Neuronal stem cell (in vitro differentiated cells): ENCODE data around the gene GRM7.

Experiments
- DNase-seq: peaks from one replicate; pipeline ENCODE4 v3.0.0-alpha.2; 2013; ENCODE audit warnings: low spot score
- H2AFZ ChIP-seq: one replicate; pipeline ENCODE4 v1.6.1; 2013; ENCODE audit warnings: mild to moderate bottlenecking, low read length, inconsistent platforms
- H2AK5ac ChIP-seq: 2 replicates; pipeline ENCODE4 v1.6.1; 2013; ENCODE audit warnings: low read depth, mild to moderate bottlenecking, inconsistent platforms, low read length, moderate library complexity, mixed read lengths
- H2BK120ac ChIP-seq: 2 replicates; pipeline ENCODE4 v1.6.1; 2013; ENCODE audit warnings: low read depth, mild to moderate bottlenecking, inconsistent platforms, low read length, moderate library complexity, mixed read lengths
- H2BK12ac ChIP-seq: one replicate; pipeline ENCODE4 v1.6.1; 2013; ENCODE audit warnings: low read length, inconsistent platforms
- H2BK15ac ChIP-seq: 2 replicates; pipeline ENCODE4 v1.6.1; 2013; ENCODE audit warnings: mild to moderate bottlenecking, low read length, inconsistent platforms, mixed read lengths
- H2BK5ac ChIP-seq: one replicate; pipeline ENCODE4 v1.6.1; 2013; ENCODE audit warnings: inconsistent platforms, mild to moderate bottlenecking, low read length, moderate library complexity
- H3K14ac ChIP-seq: one replicate; pipeline ENCODE4 v1.6.1; 2013; ENCODE audit warnings: low read length, inconsistent platforms
- H3K18ac ChIP-seq: 2 replicates; pipeline ENCODE4 v1.6.1; 2013; ENCODE audit warnings: low read length, inconsistent platforms
- H3K23ac ChIP-seq: 2 replicates; pipeline ENCODE4 v1.6.1; 2013; ENCODE audit warnings: low read depth, mild to moderate bottlenecking, mixed read lengths, low read length, inconsistent platforms; ENCODE audit not compliant: poor library complexity
- H3K27ac ChIP-seq: replicated peaks from 3 replicates; pipeline ENCODE4 v1.5.1; 2013; ENCODE audit warnings: low read length, inconsistent platforms
- H3K27me3 ChIP-seq, 3 experiments: 2 replicates each; pipeline ENCODE4 v1.6.1; 2013; ENCODE audit warnings: low read length in 3 of 3, mild to moderate bottlenecking in 2 of 3, inconsistent platforms in 1 of 3, low read depth in 1 of 3, mixed read lengths in 1 of 3, moderate library complexity in 1 of 3; ENCODE audit not compliant: control insufficient read depth in 3 of 3, insufficient read depth in 3 of 3
- H3K36me3 ChIP-seq, 2 donors: replicated peaks in 1 of 2; 2 replicates each; pipeline ENCODE4 v1.6.1; 2013; ENCODE audit warnings: low read length in 2 of 2; ENCODE audit not compliant: control insufficient read depth in 2 of 2, insufficient read depth in 2 of 2
- H3K4ac ChIP-seq: 2 replicates; pipeline ENCODE4 v1.6.1; 2013; ENCODE audit warnings: inconsistent platforms, mild to moderate bottlenecking, low read length, moderate library complexity
- H3K4me1 ChIP-seq, 2 donors: 1 replicate in 1 of 2; 2 replicates in 1 of 2; pipeline ENCODE4 v1.6.1; 2013; ENCODE audit warnings: low read length in 2 of 2, low read depth in 1 of 2; ENCODE audit not compliant: control insufficient read depth in 2 of 2, insufficient read depth in 1 of 2
- H3K4me2 ChIP-seq: one replicate; pipeline ENCODE4 v1.6.1; 2013; ENCODE audit warnings: mild to moderate bottlenecking, low read length, inconsistent platforms; ENCODE audit not compliant: insufficient read depth, poor library complexity, severe bottlenecking
- H3K4me3 ChIP-seq, 2 donors: 2 replicates each; pipeline ENCODE4 v1.5.1; 2013; ENCODE audit warnings: low read length in 2 of 2, mild to moderate bottlenecking in 2 of 2, inconsistent platforms in 1 of 2, moderate library complexity in 1 of 2
- H3K79me1 ChIP-seq: one replicate; pipeline ENCODE4 v1.6.1; 2013; ENCODE audit warnings: low read depth, mild to moderate bottlenecking, inconsistent platforms, low read length, moderate library complexity
- H3K9ac ChIP-seq: one replicate; pipeline ENCODE4 v1.6.1; 2013; ENCODE audit warnings: mild to moderate bottlenecking, low read depth, low read length, inconsistent platforms; ENCODE audit not compliant: poor library complexity
- H3K9me3 ChIP-seq, 2 donors: replicated peaks in 1 of 2; 2 replicates each; pipeline versions ENCODE3 to v1.6.1; 2013; ENCODE audit warnings: low read length in 2 of 2, mild to moderate bottlenecking in 2 of 2, inconsistent platforms in 1 of 2, low read depth in 1 of 2, mixed read lengths in 1 of 2, moderate library complexity in 1 of 2; ENCODE audit not compliant: control insufficient read depth in 2 of 2, insufficient read depth in 1 of 2
- H4K8ac ChIP-seq: one replicate; pipeline ENCODE4 v1.6.1; 2013; ENCODE audit warnings: low read depth, mild to moderate bottlenecking, inconsistent platforms, low read length, moderate library complexity
- H4K91ac ChIP-seq: one replicate; pipeline ENCODE4 v1.6.1; 2013; ENCODE audit warnings: low read length, low read depth, mild to moderate bottlenecking, inconsistent platforms; ENCODE audit not compliant: poor library complexity
- WGBS, 2 donors: extraction: QIAGEN DNeasy Blood & Tissue Kit; methylation state at CpG; one replicate each; pipeline ENCODE4 v1.1.7; 2013; ENCODE audit warnings: missing lambda C conversion rate in 2 of 2, mixed read lengths in 1 of 2; ENCODE audit not compliant: insufficient read length in 2 of 2, insufficient replicate concordance in 1 of 2; ENCODE audit errors: extremely low coverage in 2 of 2; 5-methylcytosine and 5-hydroxymethylcytosine counted together

Gene GRM7

DNA sequence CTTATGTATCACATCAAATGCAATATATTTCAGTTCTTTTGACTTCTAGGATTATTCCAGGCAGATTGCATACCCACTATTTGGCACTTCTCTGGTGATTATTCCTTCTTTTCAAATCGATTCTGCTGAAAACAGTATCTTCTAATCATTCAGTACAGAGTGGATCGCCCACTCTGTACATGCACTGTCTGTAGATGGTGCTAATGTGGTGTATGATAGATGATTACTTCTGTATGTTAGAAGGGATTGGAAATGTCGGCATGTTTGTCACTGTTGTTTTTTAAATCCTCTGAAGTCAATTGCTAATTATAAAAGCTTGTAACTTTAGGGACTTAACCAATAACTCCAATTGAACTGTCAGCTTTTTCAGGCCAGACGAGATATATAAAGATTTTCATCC, 642.5 kb downstream of the GRM7 start:
- no peak overlapping the region for H3K9ac ChIP-seq
- no peak overlapping the region for H2AFZ ChIP-seq
- H3K4me2 ChIP-seq = no peak overlapping the region
- H3K4ac ChIP-seq = no peak overlapping the region
- H3K27me3 ChIP-seq = peaks cover 0 to 1% (median 0%) of the 10 kb centered on the region in 3 experiments
- no peak overlapping the region for H3K27ac ChIP-seq
- no peak overlapping the region for H2BK5ac ChIP-seq
- no peaks in the 10 kb centered on the region for H3K36me3 ChIP-seq
- H2BK15ac ChIP-seq = no peak overlapping the region
- DNase-seq = no peak
- no peak overlapping the region for H2AK5ac ChIP-seq
- no CpG with 5 or more reads among the region's 4 CpGs for WGBS, 2 donors
- H3K79me1 ChIP-seq = no peaks in the 10 kb centered on the region
- H3K9me3 ChIP-seq = no peaks in the 10 kb centered on the region
- no peak overlapping the region for H3K18ac ChIP-seq
- H3K23ac ChIP-seq = no peak overlapping the region
- H3K14ac ChIP-seq = no peak overlapping the region
- no peak overlapping the region for H3K4me3 ChIP-seq
- H4K91ac ChIP-seq = no peak overlapping the region
- H2BK120ac ChIP-seq = no peak overlapping the region
- no peaks in the 10 kb centered on the region for H3K4me1 ChIP-seq
- H2BK12ac ChIP-seq = no peak overlapping the region
- H4K8ac ChIP-seq = no peak overlapping the region

DNA sequence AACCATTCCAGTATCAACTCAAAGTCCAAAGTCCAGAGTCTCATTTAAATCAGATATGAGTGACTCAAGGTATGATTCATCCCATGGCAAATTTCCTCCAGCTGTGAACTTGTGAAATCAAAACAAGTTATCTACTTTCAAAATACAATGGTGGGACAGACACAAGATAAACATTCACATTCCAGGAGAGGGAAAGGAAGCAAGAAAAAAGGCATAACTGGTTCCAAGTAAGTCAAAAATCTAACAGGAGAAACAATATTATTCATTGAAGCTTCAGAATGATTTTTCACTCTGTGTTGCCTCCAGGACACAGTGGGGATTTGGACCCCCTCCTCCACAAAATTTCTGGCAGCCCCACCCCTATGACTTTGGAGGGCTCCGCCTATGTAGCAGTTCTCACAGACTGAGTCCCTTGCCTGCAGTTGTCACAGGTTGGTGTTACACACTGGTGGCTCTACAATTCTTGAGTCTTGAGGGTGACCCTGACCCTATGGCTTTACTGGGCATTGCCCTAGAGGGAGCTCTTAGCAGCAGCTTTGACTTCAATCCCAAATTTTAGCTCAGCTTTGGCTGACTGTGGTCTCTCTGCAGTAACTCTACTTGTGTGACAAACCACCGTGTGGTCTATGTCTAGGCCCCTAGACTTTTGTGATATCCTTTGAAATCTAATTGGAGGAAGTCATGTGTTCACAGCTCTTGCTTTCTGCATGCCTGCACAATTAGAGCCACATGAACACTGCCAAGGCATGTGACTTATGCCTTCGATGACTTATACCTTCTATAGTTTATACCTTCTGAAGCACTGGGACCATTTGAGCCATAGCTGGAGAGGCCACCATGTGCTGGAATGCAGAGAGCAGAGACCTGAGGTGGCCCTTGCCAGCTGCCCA, 644.2 kb downstream of the GRM7 start:
- H3K79me1 ChIP-seq = no peaks in the 10 kb centered on the region
- H2AFZ ChIP-seq = no peak overlapping the region
- no peak overlapping the region for H3K18ac ChIP-seq
- peaks cover 0 to 1% (median 0%) of the 10 kb centered on the region in 3 experiments for H3K27me3 ChIP-seq
- H3K4ac ChIP-seq = no peak overlapping the region
- H3K9me3 ChIP-seq = no peaks in the 10 kb centered on the region
- H4K91ac ChIP-seq = no peak overlapping the region
- no peak overlapping the region for H3K4me2 ChIP-seq
- H3K4me1 ChIP-seq = peaks cover 0 to under 1% of the 10 kb centered on the region in 2 donors
- no peak overlapping the region for H2AK5ac ChIP-seq
- H3K23ac ChIP-seq = no peak overlapping the region
- no peak overlapping the region for H3K27ac ChIP-seq
- H3K36me3 ChIP-seq = no peaks in the 10 kb centered on the region
- H2BK120ac ChIP-seq = no peak overlapping the region
- no peak for DNase-seq
- no peak overlapping the region for H2BK5ac ChIP-seq
- H3K9ac ChIP-seq = no peak overlapping the region
- no peak overlapping the region for H3K4me3 ChIP-seq
- no peak overlapping the region for H2BK15ac ChIP-seq
- no peak overlapping the region for H4K8ac ChIP-seq
- no peak overlapping the region for H3K14ac ChIP-seq
- no CpG with 5 or more reads among the region's 3 CpGs for WGBS, 2 donors
- H2BK12ac ChIP-seq = no peak overlapping the region

DNA sequence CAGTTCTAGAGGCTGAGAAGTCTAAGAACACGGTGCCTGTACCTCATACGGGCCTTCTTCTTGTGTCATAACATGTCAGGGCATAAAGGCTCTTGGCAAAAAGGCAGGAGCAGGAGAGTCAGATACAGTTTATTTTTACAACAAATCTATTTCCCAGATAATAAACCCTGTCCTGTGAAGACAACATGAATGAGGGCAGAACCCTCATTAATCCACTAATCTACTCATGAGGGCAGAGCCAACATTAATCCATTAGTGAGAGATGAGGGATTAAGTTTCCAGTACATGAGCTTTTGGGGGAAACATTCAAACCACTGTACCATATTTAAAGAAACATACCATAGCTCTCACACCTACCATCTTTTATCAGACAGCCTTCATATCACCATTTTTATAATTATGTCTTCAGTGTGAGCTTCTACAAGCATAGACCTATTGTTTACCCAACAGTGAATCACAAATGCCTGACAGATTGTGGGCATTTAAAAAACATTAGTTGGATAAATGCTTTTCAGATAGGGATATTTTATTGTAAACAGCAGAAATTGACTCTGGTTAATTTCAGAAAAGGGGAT, 645.8 kb downstream of the GRM7 start:
- H3K36me3 ChIP-seq = no peaks in the 10 kb centered on the region
- H3K27me3 ChIP-seq = peaks cover 0 to 1% (median 0%) of the 10 kb centered on the region in 3 experiments
- no peak for DNase-seq
- H2BK12ac ChIP-seq = no peak overlapping the region
- no peak overlapping the region for H3K14ac ChIP-seq
- H3K9ac ChIP-seq = no peak overlapping the region
- H2BK120ac ChIP-seq = no peak overlapping the region
- H3K23ac ChIP-seq = no peak overlapping the region
- no peak overlapping the region for H3K4me3 ChIP-seq
- no peak overlapping the region for H4K91ac ChIP-seq
- H3K27ac ChIP-seq = no peak overlapping the region
- WGBS, 2 donors = no CpG with 5 or more reads among the region's 2 CpGs
- no peak overlapping the region for H3K18ac ChIP-seq
- no peak overlapping the region for H3K4ac ChIP-seq
- no peaks in the 10 kb centered on the region for H3K9me3 ChIP-seq
- no peak overlapping the region for H4K8ac ChIP-seq
- H3K4me2 ChIP-seq = no peak overlapping the region
- no peak overlapping the region for H2BK15ac ChIP-seq
- no peaks in the 10 kb centered on the region for H3K79me1 ChIP-seq
- peaks cover 0 to 6% of the 10 kb centered on the region in 2 donors for H3K4me1 ChIP-seq
- H2AFZ ChIP-seq = no peak overlapping the region
- H2BK5ac ChIP-seq = no peak overlapping the region
- H2AK5ac ChIP-seq = no peak overlapping the region

DNA sequence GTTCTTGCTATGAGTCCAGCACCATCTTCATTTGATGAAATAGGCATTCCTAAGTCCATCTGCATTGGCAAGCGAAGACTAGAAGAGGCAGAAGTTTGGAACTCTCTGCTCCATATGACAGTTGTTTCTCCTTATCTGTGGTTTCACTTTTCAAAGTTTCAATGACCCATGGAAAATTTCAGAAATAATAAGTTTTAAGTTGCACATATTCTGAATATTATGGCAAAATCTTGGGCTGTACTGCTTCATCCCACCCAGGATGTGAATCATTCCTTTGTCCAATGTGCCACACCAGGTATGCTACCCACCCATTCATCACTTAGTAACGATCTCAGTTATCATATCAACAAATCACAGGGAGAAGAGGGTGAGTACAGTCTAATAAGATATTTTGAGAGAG, 647.9 kb downstream of the GRM7 start:
- Histone ChIP-seq H2AK5ac (no peak overlapping the region), H3K4ac (no peak overlapping the region), H3K9me3 (no peaks in the 10 kb centered on the region), H3K27ac (no peak overlapping the region), H3K27me3 (peaks cover 0 to 1% (median 0%) of the 10 kb centered on the region in 3 experiments), H3K4me2 (no peak overlapping the region), H2AFZ (no peak overlapping the region), H3K36me3 (no peaks in the 10 kb centered on the region), H4K8ac (no peak overlapping the region), H3K18ac (no peak overlapping the region), H2BK5ac (no peak overlapping the region), H2BK15ac (no peak overlapping the region), H3K4me1 (peaks cover 0 to 6% of the 10 kb centered on the region in 2 donors), H3K14ac (no peak overlapping the region), H3K9ac (no peak overlapping the region), H3K23ac (no peak overlapping the region), H4K91ac (no peak overlapping the region), H3K79me1 (no peaks in the 10 kb centered on the region), H2BK12ac (no peak overlapping the region), H3K4me3 (no peak overlapping the region), H2BK120ac (no peak overlapping the region)
- DNase-seq = no peak
- WGBS, 2 donors = no CpG with 5 or more reads among the region's 2 CpGs
